CD4-positive, CD25-positive, alpha-beta regulatory T cell (primary cell): Measurements from ENCODE around the gene CCDC68. TPM values are rescaled to one million over a fixed set of nuclear protein-coding genes. Genes with fewer than 3 reads are reported as not detected.
A peak's percentile ranks its signal among the peaks of the same experiment; 100 is the strongest.

Source experiments
- ATAC-seq, 2 donors: fragments of 150-1000 bp; cut with Tn5 transposase; one replicate each; pipeline ENCODE4 v1.10.0; 2021; ENCODE audit warnings: low read depth in 2 of 2, moderate number of reproducible peaks in 2 of 2, moderate library complexity in 1 of 2
- DNase-seq, 3 donors: peaks; one replicate each; pipeline versions ENCODE4 v3.0.0 to v3.0.0-alpha.2; 2012 to 2022; ENCODE audit warnings: mixed read lengths in 1 of 3
- H3K27ac ChIP-seq: one replicate; pipeline ENCODE4 v1.7.0; 2013; ENCODE audit warnings: mild to moderate bottlenecking, low read length; ENCODE audit not compliant: insufficient read depth, poor library complexity, severe bottlenecking
- H3K27me3 ChIP-seq: one replicate; pipeline ENCODE4 v1.7.0; 2013; ENCODE audit warnings: low read length; ENCODE audit not compliant: control insufficient read depth, insufficient read depth
- H3K36me3 ChIP-seq: one replicate; pipeline ENCODE4 v1.7.0; 2013; ENCODE audit warnings: mild to moderate bottlenecking, low read length, moderate library complexity; ENCODE audit not compliant: control insufficient read depth, insufficient read depth
- H3K4me1 ChIP-seq: 2 replicates; pipeline ENCODE4 v1.7.0; 2013; ENCODE audit warnings: mild to moderate bottlenecking, low read length; ENCODE audit not compliant: insufficient read depth, control insufficient read depth, poor library complexity, severe bottlenecking
- H3K4me3 ChIP-seq: one replicate; pipeline ENCODE4 v1.7.0; 2013; ENCODE audit warnings: low read depth, mild to moderate bottlenecking, low read length, moderate library complexity
- H3K9me3 ChIP-seq, 2 experiments: 1 replicate in 1 of 2; 2 replicates in 1 of 2; pipeline ENCODE4 v1.7.0; 2013; ENCODE audit warnings: low read length in 2 of 2, mild to moderate bottlenecking in 1 of 2, moderate library complexity in 1 of 2; ENCODE audit not compliant: control insufficient read depth in 2 of 2
- H3K27ac Mint-ChIP-seq, 3 donors: one replicate each; pipeline ENCODE4 v1.8.0; 2020 to 2022; ENCODE audit warnings: mild to moderate bottlenecking in 3 of 3, mixed read lengths in 3 of 3, moderate library complexity in 2 of 3
- H3K27me3 Mint-ChIP-seq: one replicate; pipeline ENCODE4 v1.8.0; 2022; ENCODE audit warnings: mild to moderate bottlenecking, mixed read lengths
- H3K36me3 Mint-ChIP-seq: one replicate; pipeline ENCODE4 v1.8.0; 2020; ENCODE audit warnings: mixed read lengths
- H3K4me1 Mint-ChIP-seq, 4 donors: one replicate each; pipeline ENCODE4 v1.8.0; 2020 to 2022; ENCODE audit warnings: mixed read lengths in 4 of 4, mild to moderate bottlenecking in 1 of 4
- H3K4me3 Mint-ChIP-seq, 4 donors: one replicate each; pipeline ENCODE4 v1.8.0; 2020 to 2022; ENCODE audit warnings: mild to moderate bottlenecking in 4 of 4, mixed read lengths in 4 of 4, moderate library complexity in 3 of 4
- H3K9me3 Mint-ChIP-seq, 7 donors: one replicate each; pipeline ENCODE4 v1.8.0; 2020 to 2022; ENCODE audit warnings: mixed read lengths in 7 of 7, mild to moderate bottlenecking in 3 of 7, moderate library complexity in 2 of 7
- polyA plus RNA-seq, 4 donors: library from polyadenylated mRNA; unstranded; fragments of 300-500 nt; fragmentation: Illumina TruSeq; gene quantifications; one replicate each; pipeline ENCODE4 v1.2.3, GENCODE V29; 2021
- total RNA-seq: library from RNA; stranded (reverse); gene quantifications from one replicate; pipeline ENCODE4 v1.2.3, GENCODE V29; 2022

CCDC68 gene
- total and polyA plus RNA-seq, 5 donors from 2014 or later, result not detected

GRCh38 chr18:54947091-54947490, 12.2 kb downstream of the CCDC68 start:
- Histone ChIP-seq H3K27me3 (peaks cover 3% of the 10 kb centered on the region), H3K27ac (no peak overlapping the region), H3K9me3 (no peaks in the 10 kb centered on the region), H3K4me1 (peaks cover 3% of the 10 kb centered on the region), H3K4me3 (no peak overlapping the region), H3K36me3 (no peaks in the 10 kb centered on the region)
- DNase-seq, result no peak
- peaks cover 0 to 2% (median 0%) of the 10 kb centered on the region in 7 donors for H3K9me3 Mint-ChIP-seq
- peaks cover 7% of the 10 kb centered on the region for H3K27me3 Mint-ChIP-seq
- H3K27ac Mint-ChIP-seq, result peak overlapping the region in 1 of 3 donors; percentile 69
- no peak for ATAC-seq
- peak overlapping the region in 2 of 4 donors; percentile 75 to 86 for H3K4me3 Mint-ChIP-seq
- no peaks in the 10 kb centered on the region for H3K36me3 Mint-ChIP-seq
- H3K4me1 Mint-ChIP-seq, result peaks cover 6 to 25% (median 16%) of the 10 kb centered on the region in 4 donors

GRCh38 chr18:54946149-54946581, 13.1 kb downstream of the CCDC68 start:
- Mint-ChIP-seq H3K9me3 (peaks cover 0 to 2% (median 0%) of the 10 kb centered on the region in 7 donors), H3K4me1 (peaks cover 6 to 25% (median 16%) of the 10 kb centered on the region in 4 donors), H3K36me3 (no peaks in the 10 kb centered on the region), H3K27ac (peak overlapping the region; percentile 1 to 91 (median 89)), H3K27me3 (peaks cover 7% of the 10 kb centered on the region), H3K4me3 (peak overlapping the region; percentile 75 to 91 (median 88))
- peak in 2 of 3 donors; percentile 16 to 47 for DNase-seq
- no peaks in the 10 kb centered on the region for H3K36me3 ChIP-seq
- peak overlapping the region; percentile 6 for H3K27ac ChIP-seq
- peak in 1 of 2 donors; percentile 34 for ATAC-seq
- no peaks in the 10 kb centered on the region for H3K27me3 ChIP-seq
- no peaks in the 10 kb centered on the region for H3K9me3 ChIP-seq
- H3K4me3 ChIP-seq, result peak overlapping the region; percentile 87
- peaks cover 3% of the 10 kb centered on the region for H3K4me1 ChIP-seq

GRCh38 chr18:54945576-54946125, 13.6 kb downstream of the CCDC68 start:
- Histone ChIP-seq H3K4me3 (peak overlapping the region; percentile 87), H3K27me3 (no peaks in the 10 kb centered on the region), H3K36me3 (no peaks in the 10 kb centered on the region), H3K9me3 (no peaks in the 10 kb centered on the region), H3K4me1 (peaks cover 3% of the 10 kb centered on the region), H3K27ac (no peak overlapping the region)
- ATAC-seq, result no peak
- Mint-ChIP-seq H3K27ac (peak overlapping the region in 2 of 3 donors; percentile 89 to 91), H3K4me3 (peak overlapping the region; percentile 75 to 91 (median 88)), H3K27me3 (peaks cover 7% of the 10 kb centered on the region), H3K4me1 (peaks cover 6 to 25% (median 16%) of the 10 kb centered on the region in 4 donors), H3K9me3 (peaks cover 0 to 2% (median 0%) of the 10 kb centered on the region in 7 donors), H3K36me3 (no peaks in the 10 kb centered on the region)
- no peak for DNase-seq

GRCh38 chr18:54942569-54942968, 16.7 kb downstream of the CCDC68 start:
- Mint-ChIP-seq H3K4me1 (peaks cover 6 to 19% (median 16%) of the 10 kb centered on the region in 4 donors), H3K9me3 (peaks cover 0 to 3% (median 0%) of the 10 kb centered on the region in 7 donors), H3K27ac (no peak overlapping the region), H3K27me3 (no peaks in the 10 kb centered on the region), H3K4me3 (no peak overlapping the region), H3K36me3 (no peaks in the 10 kb centered on the region)
- Histone ChIP-seq H3K36me3 (no peaks in the 10 kb centered on the region), H3K4me3 (no peak overlapping the region), H3K27ac (no peak overlapping the region), H3K27me3 (no peaks in the 10 kb centered on the region), H3K9me3 (no peaks in the 10 kb centered on the region), H3K4me1 (peaks cover 3% of the 10 kb centered on the region)
- no peak for ATAC-seq
- no peak for DNase-seq

- Mint-ChIP-seq H3K4me1 (peaks cover 6 to 18% (median 16%) of the 10 kb centered on the region in 4 donors), H3K4me3 (no peak overlapping the region), H3K9me3 (peaks cover 0 to 3% (median 0%) of the 10 kb centered on the region in 7 donors), H3K36me3 (no peaks in the 10 kb centered on the region), H3K27me3 (no peaks in the 10 kb centered on the region), H3K27ac (no peak overlapping the region)
- DNase-seq, result no peak
- no peak for ATAC-seq
- Histone ChIP-seq H3K27ac (no peak overlapping the region), H3K36me3 (no peaks in the 10 kb centered on the region), H3K9me3 (no peaks in the 10 kb centered on the region), H3K4me1 (peaks cover 3% of the 10 kb centered on the region), H3K27me3 (no peaks in the 10 kb centered on the region), H3K4me3 (no peak overlapping the region)
Measured at GRCh38 chr18:54942144-54942543, 17.1 kb downstream of the CCDC68 start.

GRCh38 chr18:54939361-54939917, 19.8 kb downstream of the CCDC68 start:
- Histone ChIP-seq H3K4me3 (no peak overlapping the region), H3K27me3 (peaks cover 3% of the 10 kb centered on the region), H3K9me3 (no peaks in the 10 kb centered on the region), H3K4me1 (no peaks in the 10 kb centered on the region), H3K27ac (no peak overlapping the region), H3K36me3 (no peaks in the 10 kb centered on the region)
- Mint-ChIP-seq H3K27me3 (peaks cover 4% of the 10 kb centered on the region), H3K27ac (no peak overlapping the region), H3K4me3 (no peak overlapping the region), H3K4me1 (no peaks in the 10 kb centered on the region), H3K36me3 (no peaks in the 10 kb centered on the region), H3K9me3 (peaks cover 0 to 3% (median 0%) of the 10 kb centered on the region in 7 donors)
- ATAC-seq (no peak), DNase-seq (no peak)

- DNase-seq, result no peak
- Histone ChIP-seq H3K9me3 (no peaks in the 10 kb centered on the region), H3K27ac (no peak overlapping the region), H3K4me1 (no peaks in the 10 kb centered on the region), H3K36me3 (no peaks in the 10 kb centered on the region), H3K27me3 (peaks cover 3% of the 10 kb centered on the region), H3K4me3 (no peak overlapping the region)
- Mint-ChIP-seq H3K27me3 (peaks cover 4% of the 10 kb centered on the region), H3K9me3 (peaks cover 0 to 3% (median 0%) of the 10 kb centered on the region in 7 donors), H3K4me3 (no peak overlapping the region), H3K36me3 (no peaks in the 10 kb centered on the region), H3K4me1 (no peaks in the 10 kb centered on the region), H3K27ac (no peak overlapping the region)
- ATAC-seq, result no peak
Measured at GRCh38 chr18:54938506-54938905, 20.8 kb downstream of the CCDC68 start.

GRCh38 chr18:54932472-54932871, 26.8 kb downstream of the CCDC68 start:
- Histone ChIP-seq H3K4me3 (no peak overlapping the region), H3K27me3 (peaks cover 3% of the 10 kb centered on the region), H3K9me3 (no peaks in the 10 kb centered on the region), H3K36me3 (no peaks in the 10 kb centered on the region), H3K27ac (no peak overlapping the region), H3K4me1 (no peaks in the 10 kb centered on the region)
- DNase-seq (no peak), ATAC-seq (no peak)
- Mint-ChIP-seq H3K4me1 (no peaks in the 10 kb centered on the region), H3K9me3 (peaks cover 0 to 1% (median 0%) of the 10 kb centered on the region in 7 donors), H3K36me3 (no peaks in the 10 kb centered on the region), H3K27ac (peak overlapping the region in 1 of 3 donors; percentile 20), H3K27me3 (peaks cover 8% of the 10 kb centered on the region), H3K4me3 (no peak overlapping the region)
